Osteoblast (primary cell): Measurements from ENCODE around the gene UPB1. TPM values are rescaled to one million over a fixed set of nuclear protein-coding genes. Genes with fewer than 3 reads are reported as not detected.
A peak's percentile ranks its signal among the peaks of the same experiment; 100 is the strongest.

ENCODE experiments used
- DNase-seq: peaks from one replicate; pipeline ENCODE4 v3.0.0; 2011; ENCODE audit warnings: low spot score, mixed read lengths; ENCODE audit not compliant: insufficient read length; ENCODE audit errors: missing footprints
- H2AFZ ChIP-seq: 2 replicates; pipeline ENCODE4 v1.6.0; 2011; ENCODE audit warnings: mild to moderate bottlenecking, low read length
- H3K27ac ChIP-seq: 2 replicates; pipeline ENCODE4 v1.5.1; 2011; ENCODE audit warnings: mild to moderate bottlenecking, low read depth, low read length, moderate library complexity
- H3K27me3 ChIP-seq: 2 replicates; pipeline ENCODE4 v1.6.0; 2012; ENCODE audit warnings: mild to moderate bottlenecking, control low read depth, inconsistent platforms, low read length, moderate library complexity; ENCODE audit not compliant: insufficient read depth
- H3K36me3 ChIP-seq: 2 replicates; pipeline ENCODE4 v1.5.1; 2011; ENCODE audit warnings: mild to moderate bottlenecking, low read length, control low read depth, moderate library complexity; ENCODE audit not compliant: insufficient read depth
- H3K4me1 ChIP-seq: 2 replicates; pipeline ENCODE4 v1.5.1; 2011; ENCODE audit warnings: mild to moderate bottlenecking, low read length, control low read depth, moderate library complexity; ENCODE audit not compliant: insufficient read depth
- H3K4me2 ChIP-seq: 2 replicates; pipeline ENCODE4 v1.6.0; 2011; ENCODE audit warnings: mild to moderate bottlenecking, low read length; ENCODE audit not compliant: insufficient read depth
- H3K4me3 ChIP-seq: fragments of 200-600 bp; sonication (generic); 3 replicates; pipeline ENCODE4 v1.5.1; 2012; ENCODE audit warnings: mild to moderate bottlenecking, low read length, inconsistent platforms; ENCODE audit not compliant: insufficient read depth
- H3K79me2 ChIP-seq: 2 replicates; pipeline ENCODE4 v1.6.0; 2012; ENCODE audit warnings: mild to moderate bottlenecking, low read length, control low read depth, inconsistent platforms; ENCODE audit not compliant: insufficient read depth
- H3K9me3 ChIP-seq: 2 replicates; pipeline ENCODE4 v1.5.1; 2011; ENCODE audit warnings: low read depth, low read length, control low read depth
- H4K20me1 ChIP-seq: 2 replicates; pipeline ENCODE4 v1.6.0; 2012; ENCODE audit warnings: mild to moderate bottlenecking, low read length, control low read depth; ENCODE audit not compliant: insufficient read depth
- CTCF ChIP-seq: IDR thresholded peaks from 2 replicates; pipeline ENCODE4 v1.5.1; 2011; ENCODE audit warnings: mild to moderate bottlenecking, low read depth, low read length, moderate library complexity; ENCODE audit errors: extremely low read depth
- total RNA-seq: library from RNA; depleted of rRNA; stranded (reverse); fragments of >200 nt; gene quantifications from 2 replicates; pipeline ENCODE4 v1.2.3, GENCODE V29; 2012

UPB1 gene
- total RNA-seq, result under 0.01 TPM in 1 of 2 replicates, not detected in the other

DNA sequence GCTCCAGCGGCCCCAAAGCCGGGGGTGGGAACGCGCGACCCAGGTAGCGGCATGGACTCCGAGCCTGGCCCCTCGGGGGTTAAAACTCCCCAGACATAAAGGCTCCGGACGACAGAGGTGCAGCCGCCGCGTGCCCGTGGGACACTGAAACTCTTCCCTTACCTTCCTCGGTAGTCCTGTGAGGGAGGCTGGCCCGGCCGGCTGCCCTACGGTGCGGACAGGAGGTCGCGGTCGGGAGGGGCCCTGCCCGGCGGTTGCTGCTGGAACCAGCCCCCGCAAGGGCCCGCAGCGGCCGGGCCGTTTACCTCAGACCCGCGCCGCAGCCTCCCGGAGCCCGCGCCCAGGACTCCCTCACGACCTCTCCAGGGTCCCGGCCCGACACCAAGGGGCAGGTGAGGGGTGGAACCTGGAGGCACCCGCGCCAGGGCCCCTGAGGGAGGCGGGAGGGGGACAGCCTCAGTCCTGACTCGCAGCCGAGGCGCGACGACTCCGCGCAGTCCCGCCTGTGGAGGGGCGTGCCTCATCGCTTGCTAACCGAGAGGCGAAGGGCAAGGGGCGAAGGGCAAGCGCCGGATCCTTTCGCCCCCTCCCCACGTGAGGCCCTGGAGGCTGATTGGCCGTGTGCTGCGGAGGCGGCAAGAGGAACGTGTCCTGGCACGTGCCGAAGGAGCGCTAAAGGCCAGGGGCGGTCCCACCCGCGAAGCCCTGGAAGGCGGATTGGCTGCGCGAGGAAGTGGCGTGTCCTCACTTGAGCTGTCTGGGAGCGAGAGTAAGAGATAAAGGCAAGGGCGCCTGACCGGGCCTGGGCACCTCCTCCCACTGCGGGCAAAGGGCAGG, at the start of gene UPB1:
TSS of gene UPB1 (plus strand) at position 805 of the 837 bp plus-strand sequence. CDS start 72 bp downstream, outside the sequence.
- H3K4me3 ChIP-seq, result peak within 1 kb of the TSS; percentile 28
- DNase-seq, result no peak
- H2AFZ ChIP-seq, result no peak within 1 kb of the TSS
- no peaks in the 10 kb centered on the region for H3K79me2 ChIP-seq
- no peaks in the 10 kb centered on the region for H3K4me1 ChIP-seq
- H3K9me3 ChIP-seq, result no peaks in the 10 kb centered on the region
- no peaks in the 10 kb centered on the region for H4K20me1 ChIP-seq
- H3K27me3 ChIP-seq, result peaks cover 39% of the 10 kb centered on the region
- H3K27ac ChIP-seq, result no peak within 1 kb of the TSS
- no peak for TF ChIP-seq CTCF
- no peaks in the 10 kb centered on the region for H3K36me3 ChIP-seq
- H3K4me2 ChIP-seq, result peak within 1 kb of the TSS; percentile 36

GRCh38 chr22:24445481-24446259, 49.5 kb upstream of the UPB1 start:
- H4K20me1 ChIP-seq, result no peaks in the 10 kb centered on the region
- H3K4me1 ChIP-seq, result peaks cover 8% of the 10 kb centered on the region
- no peak for TF ChIP-seq CTCF
- H3K36me3 ChIP-seq, result no peaks in the 10 kb centered on the region
- no peak overlapping the region for H3K4me3 ChIP-seq
- DNase-seq, result peak; percentile 68
- peaks cover 3% of the 10 kb centered on the region for H3K27me3 ChIP-seq
- no peak overlapping the region for H3K27ac ChIP-seq
- H2AFZ ChIP-seq, result no peak overlapping the region
- no peak overlapping the region for H3K4me2 ChIP-seq
- no peaks in the 10 kb centered on the region for H3K79me2 ChIP-seq
- H3K9me3 ChIP-seq, result no peaks in the 10 kb centered on the region

DNA sequence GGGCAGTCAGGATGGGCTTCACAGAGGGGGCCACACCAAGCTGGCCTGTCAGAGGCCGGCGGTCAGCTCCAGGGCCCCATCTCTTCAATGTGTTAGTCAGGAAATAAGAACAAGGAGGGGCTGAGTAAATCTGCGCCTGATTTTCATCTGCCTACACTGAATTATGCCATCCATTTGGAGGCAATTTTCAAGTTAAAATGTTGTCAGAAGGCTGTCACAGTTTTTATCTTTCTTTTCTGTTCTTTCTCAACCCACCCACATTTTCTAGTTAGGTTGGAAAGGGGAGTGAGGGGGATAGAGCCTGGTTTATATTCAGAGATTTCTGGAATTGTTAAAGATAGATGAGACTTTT, 48.9 kb upstream of the UPB1 start:
- H3K4me2 ChIP-seq, result no peak overlapping the region
- no peak for TF ChIP-seq CTCF
- no peak overlapping the region for H2AFZ ChIP-seq
- H3K27ac ChIP-seq, result no peak overlapping the region
- H3K4me3 ChIP-seq, result no peak overlapping the region
- no peaks in the 10 kb centered on the region for H3K79me2 ChIP-seq
- DNase-seq, result no peak
- H3K27me3 ChIP-seq, result peaks cover 3% of the 10 kb centered on the region
- no peaks in the 10 kb centered on the region for H4K20me1 ChIP-seq
- no peaks in the 10 kb centered on the region for H3K36me3 ChIP-seq
- no peaks in the 10 kb centered on the region for H3K9me3 ChIP-seq
- peaks cover 8% of the 10 kb centered on the region for H3K4me1 ChIP-seq

DNA sequence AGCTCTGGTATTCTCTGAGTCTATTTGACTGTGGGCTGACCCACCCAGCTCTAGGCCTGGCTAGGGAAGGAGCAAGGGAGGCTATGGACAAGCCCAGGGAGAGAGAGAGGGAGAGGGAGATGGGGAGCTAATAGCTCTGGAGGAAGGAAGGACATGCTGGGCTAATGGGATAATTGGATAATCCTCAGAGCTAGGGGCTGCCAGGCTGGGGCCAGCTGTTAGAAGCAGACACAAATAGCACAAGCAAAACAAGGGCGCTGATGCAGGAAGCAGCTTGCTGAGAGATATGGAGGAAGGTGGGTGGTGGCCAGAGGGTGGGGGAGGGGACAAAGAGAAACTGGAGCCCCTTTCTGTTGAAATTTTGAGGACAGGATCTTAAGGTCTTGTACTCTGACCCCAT, 44.5 kb upstream of the UPB1 start:
- no peaks in the 10 kb centered on the region for H3K36me3 ChIP-seq
- peaks cover 7% of the 10 kb centered on the region for H3K27me3 ChIP-seq
- no peak for DNase-seq
- no peak for TF ChIP-seq CTCF
- H3K9me3 ChIP-seq, result no peaks in the 10 kb centered on the region
- no peak overlapping the region for H3K27ac ChIP-seq
- peaks cover under 1% of the 10 kb centered on the region for H3K4me1 ChIP-seq
- H3K79me2 ChIP-seq, result no peaks in the 10 kb centered on the region
- no peak overlapping the region for H2AFZ ChIP-seq
- H3K4me2 ChIP-seq, result no peak overlapping the region
- H4K20me1 ChIP-seq, result no peaks in the 10 kb centered on the region
- H3K4me3 ChIP-seq, result no peak overlapping the region
